SK-N-SH treated with all-trans-retinoic acid at 6 μM for 48 hours (cell line): ENCODE measurements around the gene FSD2.
A peak's percentile ranks its signal among the peaks of the same experiment; 100 is the strongest.

Source experiments
- ATAC-seq: fragments of 200-7000 bp; cut with Tn5 transposase; 3 replicates; pipeline ENCODE4 v1.9.1; 2020; ENCODE audit warnings: mild to moderate bottlenecking, moderate library complexity
- ARNTL ChIP-seq: fragments of 450-650 bp; formaldehyde crosslinking; IDR thresholded peaks from 2 replicates; pipeline ENCODE4 v1.5.0; 2020; ENCODE audit warnings: low read depth, mild to moderate bottlenecking, moderate library complexity, borderline replicate concordance
- BACH2 ChIP-seq: fragments of 250-450 bp; sonication (Bioruptor Pico); IDR thresholded peaks from 2 replicates; pipeline ENCODE4 v1.9.0; 2021; ENCODE audit warnings: mild to moderate bottlenecking, borderline replicate concordance
- CSDC2 ChIP-seq: fragments of 250-450 bp; sonication (Bioruptor Pico); IDR thresholded peaks from 2 replicates; pipeline ENCODE4 v1.5.0; 2020; ENCODE audit warnings: mild to moderate bottlenecking, moderate library complexity
- GLIS3 ChIP-seq: fragments of 250-450 bp; sonication (Bioruptor Pico); IDR thresholded peaks from 2 replicates; pipeline ENCODE4 v1.5.0; 2020; ENCODE audit warnings: mild to moderate bottlenecking, moderate library complexity
- ISL1 ChIP-seq: fragments of 250-450 bp; sonication (Bioruptor Pico); IDR thresholded peaks from 2 replicates; pipeline ENCODE4 v2.1.2; 2022; ENCODE audit warnings: mild to moderate bottlenecking, moderate library complexity
- OSR1 ChIP-seq: fragments of 250-450 bp; sonication (Bioruptor Pico); IDR thresholded peaks from 2 replicates; pipeline ENCODE4 v1.8.0; 2022; ENCODE audit warnings: moderate library complexity, mild to moderate bottlenecking, inconsistent platforms
- RARB ChIP-seq: fragments of 250-450 bp; sonication (Bioruptor Pico); IDR thresholded peaks from 2 replicates; pipeline ENCODE4 v1.8.0; 2021; ENCODE audit warnings: mild to moderate bottlenecking, moderate library complexity
- SNAI2 ChIP-seq: fragments of 250-450 bp; sonication (Bioruptor Pico); IDR thresholded peaks from 2 replicates; pipeline ENCODE4 v1.5.0; 2020; ENCODE audit warnings: mild to moderate bottlenecking, moderate library complexity
- TCF4 ChIP-seq: fragments of 250-450 bp; sonication (Bioruptor Pico); IDR thresholded peaks from 2 replicates; pipeline ENCODE4 v1.8.0; 2021; ENCODE audit warnings: mild to moderate bottlenecking, moderate library complexity, borderline replicate concordance
- TOX ChIP-seq: fragments of 250-450 bp; sonication (Bioruptor Pico); IDR thresholded peaks from 2 replicates; pipeline ENCODE4 v1.8.0; 2021; ENCODE audit warnings: mild to moderate bottlenecking, moderate library complexity, borderline replicate concordance
- ZC3H10 ChIP-seq: fragments of 250-450 bp; sonication (Bioruptor Pico); IDR thresholded peaks from 2 replicates; pipeline ENCODE4 v1.5.1; 2021; ENCODE audit warnings: mild to moderate bottlenecking, moderate library complexity
- ZFP3 ChIP-seq: fragments of 250-450 bp; sonication (Bioruptor Pico); IDR thresholded peaks from 2 replicates; pipeline ENCODE4 v1.5.0; 2020; ENCODE audit warnings: mild to moderate bottlenecking, moderate library complexity
- ZNF565 ChIP-seq: fragments of 450-650 bp; formaldehyde crosslinking; conservative IDR thresholded peaks from 2 replicates; pipeline ENCODE4 v1.5.0; 2020; ENCODE audit warnings: low read depth, mild to moderate bottlenecking, moderate library complexity
- ZNF8 ChIP-seq: fragments of 450-650 bp; formaldehyde crosslinking; IDR thresholded peaks from 2 replicates; pipeline ENCODE4 v1.5.0; 2020; ENCODE audit warnings: mild to moderate bottlenecking, moderate library complexity
- TF ChIP-seq, protein P1 (sequence below): fragments of 250-450 bp; sonication (Bioruptor Pico); IDR thresholded peaks from 2 replicates; pipeline ENCODE4 v1.5.0; 2020; ENCODE audit warnings: mild to moderate bottlenecking, moderate library complexity
- TF ChIP-seq, protein P2 (sequence below): fragments of 250-450 bp; sonication (Bioruptor Pico); IDR thresholded peaks from 2 replicates; pipeline ENCODE4 v1.8.0; 2020; ENCODE audit warnings: mild to moderate bottlenecking, moderate library complexity, borderline replicate concordance
- TF ChIP-seq, protein P3 (sequence below): fragments of 250-450 bp; sonication (Bioruptor Pico); IDR thresholded peaks from 2 replicates; pipeline ENCODE4 v1.5.1; 2021; ENCODE audit warnings: mild to moderate bottlenecking, moderate library complexity
- TF ChIP-seq, protein P4 (sequence below): fragments of 250-450 bp; sonication (Bioruptor Pico); IDR thresholded peaks from 2 replicates; pipeline ENCODE4 v1.8.0; 2021; ENCODE audit warnings: low read depth, mild to moderate bottlenecking, moderate library complexity, borderline replicate concordance

FSD2 gene

DNA sequence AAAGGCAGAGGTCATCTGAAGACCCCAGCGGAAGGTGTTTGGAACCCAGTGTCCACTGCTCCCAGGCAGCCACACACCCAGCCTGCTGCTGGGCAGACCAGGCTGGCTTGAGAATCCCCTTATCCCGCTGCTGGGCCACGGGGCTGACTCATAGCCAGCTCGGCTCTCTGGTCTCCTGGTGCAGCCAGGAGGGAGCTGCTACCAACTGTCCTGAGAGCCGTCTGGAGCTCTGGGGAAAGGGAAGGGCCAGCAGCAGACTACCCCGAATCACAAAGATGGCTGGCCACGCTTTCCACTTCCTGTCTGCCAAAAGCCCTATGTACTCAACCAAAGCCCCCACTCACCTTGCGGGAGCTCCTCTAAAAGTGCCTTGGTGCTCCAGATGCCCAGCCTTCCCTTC lies 41.8 kb upstream of the FSD2 start:
- TF ChIP-seq GLIS3 (no peak), OSR1 (no peak), ISL1 (CRISPR knock-in tag) (no peak)
- ATAC-seq: peak; percentile 32; the same call in 2 of the 3 replicates

DNA sequence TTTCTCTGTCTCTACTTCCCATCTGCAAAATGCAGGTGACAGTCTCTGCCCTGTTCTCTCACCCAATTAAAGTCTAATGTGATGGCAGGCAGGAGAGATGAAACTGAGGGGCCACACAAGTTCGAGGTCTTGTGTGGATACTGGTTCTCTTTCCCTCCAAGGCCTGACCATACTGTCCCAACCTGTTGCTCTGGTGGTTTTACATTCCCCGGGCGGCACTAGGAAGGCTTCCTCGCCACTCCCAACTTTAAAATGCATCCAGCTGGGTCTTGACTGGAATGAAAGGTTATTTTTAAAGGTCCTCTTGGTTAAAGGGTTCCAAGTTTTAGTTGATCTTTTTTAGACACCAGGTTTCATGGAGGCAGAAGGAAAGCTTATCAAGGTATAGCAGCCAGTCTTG lies 40.8 kb upstream of the FSD2 start:
- no peak for ATAC-seq
- TF ChIP-seq, protein P1, sequence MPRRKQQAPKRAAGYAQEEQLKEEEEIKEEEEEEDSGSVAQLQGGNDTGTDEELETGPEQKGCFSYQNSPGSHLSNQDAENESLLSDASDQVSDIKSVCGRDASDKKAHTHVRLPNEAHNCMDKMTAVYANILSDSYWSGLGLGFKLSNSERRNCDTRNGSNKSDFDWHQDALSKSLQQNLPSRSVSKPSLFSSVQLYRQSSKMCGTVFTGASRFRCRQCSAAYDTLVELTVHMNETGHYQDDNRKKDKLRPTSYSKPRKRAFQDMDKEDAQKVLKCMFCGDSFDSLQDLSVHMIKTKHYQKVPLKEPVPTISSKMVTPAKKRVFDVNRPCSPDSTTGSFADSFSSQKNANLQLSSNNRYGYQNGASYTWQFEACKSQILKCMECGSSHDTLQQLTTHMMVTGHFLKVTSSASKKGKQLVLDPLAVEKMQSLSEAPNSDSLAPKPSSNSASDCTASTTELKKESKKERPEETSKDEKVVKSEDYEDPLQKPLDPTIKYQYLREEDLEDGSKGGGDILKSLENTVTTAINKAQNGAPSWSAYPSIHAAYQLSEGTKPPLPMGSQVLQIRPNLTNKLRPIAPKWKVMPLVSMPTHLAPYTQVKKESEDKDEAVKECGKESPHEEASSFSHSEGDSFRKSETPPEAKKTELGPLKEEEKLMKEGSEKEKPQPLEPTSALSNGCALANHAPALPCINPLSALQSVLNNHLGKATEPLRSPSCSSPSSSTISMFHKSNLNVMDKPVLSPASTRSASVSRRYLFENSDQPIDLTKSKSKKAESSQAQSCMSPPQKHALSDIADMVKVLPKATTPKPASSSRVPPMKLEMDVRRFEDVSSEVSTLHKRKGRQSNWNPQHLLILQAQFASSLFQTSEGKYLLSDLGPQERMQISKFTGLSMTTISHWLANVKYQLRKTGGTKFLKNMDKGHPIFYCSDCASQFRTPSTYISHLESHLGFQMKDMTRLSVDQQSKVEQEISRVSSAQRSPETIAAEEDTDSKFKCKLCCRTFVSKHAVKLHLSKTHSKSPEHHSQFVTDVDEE (CRISPR knock-in tag): no peak
- TF ChIP-seq, protein P2, sequence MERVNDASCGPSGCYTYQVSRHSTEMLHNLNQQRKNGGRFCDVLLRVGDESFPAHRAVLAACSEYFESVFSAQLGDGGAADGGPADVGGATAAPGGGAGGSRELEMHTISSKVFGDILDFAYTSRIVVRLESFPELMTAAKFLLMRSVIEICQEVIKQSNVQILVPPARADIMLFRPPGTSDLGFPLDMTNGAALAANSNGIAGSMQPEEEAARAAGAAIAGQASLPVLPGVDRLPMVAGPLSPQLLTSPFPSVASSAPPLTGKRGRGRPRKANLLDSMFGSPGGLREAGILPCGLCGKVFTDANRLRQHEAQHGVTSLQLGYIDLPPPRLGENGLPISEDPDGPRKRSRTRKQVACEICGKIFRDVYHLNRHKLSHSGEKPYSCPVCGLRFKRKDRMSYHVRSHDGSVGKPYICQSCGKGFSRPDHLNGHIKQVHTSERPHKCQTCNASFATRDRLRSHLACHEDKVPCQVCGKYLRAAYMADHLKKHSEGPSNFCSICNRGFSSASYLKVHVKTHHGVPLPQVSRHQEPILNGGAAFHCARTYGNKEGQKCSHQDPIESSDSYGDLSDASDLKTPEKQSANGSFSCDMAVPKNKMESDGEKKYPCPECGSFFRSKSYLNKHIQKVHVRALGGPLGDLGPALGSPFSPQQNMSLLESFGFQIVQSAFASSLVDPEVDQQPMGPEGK (CRISPR knock-in tag): no peak
- TF ChIP-seq, protein P3, sequence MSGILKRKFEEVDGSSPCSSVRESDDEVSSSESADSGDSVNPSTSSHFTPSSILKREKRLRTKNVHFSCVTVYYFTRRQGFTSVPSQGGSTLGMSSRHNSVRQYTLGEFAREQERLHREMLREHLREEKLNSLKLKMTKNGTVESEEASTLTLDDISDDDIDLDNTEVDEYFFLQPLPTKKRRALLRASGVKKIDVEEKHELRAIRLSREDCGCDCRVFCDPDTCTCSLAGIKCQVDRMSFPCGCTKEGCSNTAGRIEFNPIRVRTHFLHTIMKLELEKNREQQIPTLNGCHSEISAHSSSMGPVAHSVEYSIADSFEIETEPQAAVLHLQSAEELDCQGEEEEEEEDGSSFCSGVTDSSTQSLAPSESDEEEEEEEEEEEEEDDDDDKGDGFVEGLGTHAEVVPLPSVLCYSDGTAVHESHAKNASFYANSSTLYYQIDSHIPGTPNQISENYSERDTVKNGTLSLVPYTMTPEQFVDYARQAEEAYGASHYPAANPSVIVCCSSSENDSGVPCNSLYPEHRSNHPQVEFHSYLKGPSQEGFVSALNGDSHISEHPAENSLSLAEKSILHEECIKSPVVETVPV (CRISPR knock-in tag): no peak
- TF ChIP-seq ARNTL (CRISPR knock-in tag) (no peak), RARB (CRISPR knock-in tag) (no peak), TCF4 (CRISPR knock-in tag) (no peak), BACH2 (CRISPR knock-in tag) (no peak)

DNA sequence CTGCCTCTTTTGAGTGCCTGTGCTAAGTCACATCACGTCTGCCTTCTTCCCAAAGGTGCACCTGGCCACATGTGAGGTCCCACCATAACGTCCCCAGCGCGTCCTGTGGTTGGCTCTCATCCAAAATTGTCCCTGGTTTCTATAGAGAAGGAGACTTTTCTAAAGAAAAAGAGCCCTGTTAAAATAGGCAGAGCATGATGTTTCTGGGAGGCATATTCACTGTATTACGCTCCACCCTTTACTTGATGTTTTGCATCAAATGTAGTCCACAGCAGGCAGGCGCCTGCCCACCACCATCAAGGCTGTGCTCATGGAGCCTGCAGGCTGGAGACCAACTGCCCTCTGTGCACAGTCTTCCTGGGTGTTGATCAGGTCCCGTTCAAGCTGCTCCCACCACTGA lies 39.8 kb upstream of the FSD2 start:
- no peak for ATAC-seq
- TF ChIP-seq RARB (CRISPR knock-in tag) (no peak), ZC3H10 (CRISPR knock-in tag) (no peak), TOX (CRISPR knock-in tag) (no peak), ARNTL (CRISPR knock-in tag) (no peak), ZFP3 (CRISPR knock-in tag) (no peak), SNAI2 (CRISPR knock-in tag) (no peak), CSDC2 (CRISPR knock-in tag) (no peak), ZNF565 (CRISPR knock-in tag) (no peak), ZNF8 (CRISPR knock-in tag) (no peak), ISL1 (CRISPR knock-in tag) (no peak)
- TF ChIP-seq, protein P3 (CRISPR knock-in tag): no peak
- TF ChIP-seq, protein P1 (CRISPR knock-in tag): no peak
- TF ChIP-seq, protein P4, sequence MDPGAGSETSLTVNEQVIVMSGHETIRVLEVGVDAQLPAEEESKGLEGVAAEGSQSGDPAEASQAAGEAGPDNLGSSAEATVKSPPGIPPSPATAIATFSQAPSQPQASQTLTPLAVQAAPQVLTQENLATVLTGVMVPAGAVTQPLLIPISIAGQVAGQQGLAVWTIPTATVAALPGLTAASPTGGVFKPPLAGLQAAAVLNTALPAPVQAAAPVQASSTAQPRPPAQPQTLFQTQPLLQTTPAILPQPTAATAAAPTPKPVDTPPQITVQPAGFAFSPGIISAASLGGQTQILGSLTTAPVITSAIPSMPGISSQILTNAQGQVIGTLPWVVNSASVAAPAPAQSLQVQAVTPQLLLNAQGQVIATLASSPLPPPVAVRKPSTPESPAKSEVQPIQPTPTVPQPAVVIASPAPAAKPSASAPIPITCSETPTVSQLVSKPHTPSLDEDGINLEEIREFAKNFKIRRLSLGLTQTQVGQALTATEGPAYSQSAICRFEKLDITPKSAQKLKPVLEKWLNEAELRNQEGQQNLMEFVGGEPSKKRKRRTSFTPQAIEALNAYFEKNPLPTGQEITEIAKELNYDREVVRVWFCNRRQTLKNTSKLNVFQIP (CRISPR knock-in tag): no peak
